Activated naive CD4-positive, alpha-beta T cell treated with anti-CD3 and anti-CD28 coated beads for 36 hours (primary cell): ENCODE results near the gene GM2A. TPM values are rescaled to one million over a fixed set of nuclear protein-coding genes. Genes with fewer than 3 reads are reported as not detected.
"Not testable (repeated sequence)": the region's sequence is repeated elsewhere in the genome, so short reads cannot be mapped to it uniquely, and the experiment has no call there.

Source experiments
- CTCF ChIA-PET: fragments of 350-600 bp; sonication (Branson Sonifier 250); formaldehyde crosslinking; loops from one replicate; lab custom pipeline; 2021; ENCODE audit warnings: antibody characterized with exemption; lab: Charles Lee
- DNase-seq: peaks from one replicate; pipeline ENCODE4 v3.0.0-alpha.2; 2020
- H3K27ac Mint-ChIP-seq: one replicate; pipeline ENCODE4 v1.8.0; 2021; ENCODE audit warnings: mild to moderate bottlenecking, mixed read lengths
- H3K27me3 Mint-ChIP-seq: one replicate; pipeline ENCODE4 v1.8.0; 2021; ENCODE audit warnings: low read depth, mixed read lengths
- H3K36me3 Mint-ChIP-seq: one replicate; pipeline ENCODE4 v1.8.0; 2021; ENCODE audit warnings: low read depth, mixed read lengths
- H3K4me1 Mint-ChIP-seq: one replicate; pipeline ENCODE4 v1.8.0; 2021; ENCODE audit warnings: low read depth, mixed read lengths
- H3K4me3 Mint-ChIP-seq: one replicate; pipeline ENCODE4 v1.8.0; 2021; ENCODE audit warnings: mild to moderate bottlenecking, moderate library complexity, mixed read lengths
- H3K9me3 Mint-ChIP-seq: one replicate; pipeline ENCODE4 v1.8.0; 2021; ENCODE audit warnings: mixed read lengths
- intact Hi-C: fragments of 100-400 bp; cut with micrococcal nuclease; formaldehyde crosslinking; loops from one replicate; pipeline ENCODE4 v1.15.1; 2023
- total RNA-seq, 2 experiments: library from RNA; stranded (reverse); gene quantifications; one replicate each; pipeline ENCODE4 v1.2.3, GENCODE V29; 2021

Gene GM2A
- total RNA-seq, 2 experiments from 2014 or later: 21.1 to 21.8 TPM

GRCh38 chr5:151243127-151243526, 9.9 kb upstream of the GM2A start:
- no peaks in the 10 kb centered on the region for H3K27me3 Mint-ChIP-seq
- no peak for DNase-seq
- H3K4me1 Mint-ChIP-seq: peaks cover 17% of the 10 kb centered on the region
- no peak overlapping the region for H3K27ac Mint-ChIP-seq
- no peaks in the 10 kb centered on the region for H3K36me3 Mint-ChIP-seq
- H3K4me3 Mint-ChIP-seq: no peak overlapping the region
- CTCF ChIA-PET: interaction anchor here (1.2 to 6.5 kb wide), 3 partner anchors 9 to 118 kb away, joined by 3 to 36 read pairs (median 6); partner anchors contain the start of gene GM2A
- intact Hi-C loops: no loop called here
- no peaks in the 10 kb centered on the region for H3K9me3 Mint-ChIP-seq

DNA sequence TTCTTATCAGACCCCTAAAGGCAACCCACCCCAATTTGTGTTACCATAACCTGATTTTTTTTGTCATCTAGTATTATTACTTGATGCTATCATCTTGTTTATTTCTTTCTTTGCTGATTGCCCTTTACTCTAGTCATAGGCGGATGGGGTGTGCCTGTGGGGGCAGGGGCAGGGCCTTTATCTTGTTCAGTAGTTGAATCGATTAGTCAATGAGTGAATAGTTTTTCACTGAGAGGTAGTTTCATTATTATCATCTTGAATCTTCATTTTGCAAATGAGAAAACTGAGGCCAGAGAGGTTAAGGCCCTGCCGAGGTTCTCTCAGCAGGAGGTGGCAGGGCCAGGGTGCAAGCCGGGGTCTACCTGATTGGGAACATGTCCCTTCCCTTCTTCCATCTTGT, 9.4 kb upstream of the GM2A start:
- no peaks in the 10 kb centered on the region for H3K36me3 Mint-ChIP-seq
- no peaks in the 10 kb centered on the region for H3K27me3 Mint-ChIP-seq
- DNase-seq: peak; percentile 46
- no peak overlapping the region for H3K27ac Mint-ChIP-seq
- no peak overlapping the region for H3K4me3 Mint-ChIP-seq
- no peaks in the 10 kb centered on the region for H3K9me3 Mint-ChIP-seq
- intact Hi-C loops: no loop called here
- peaks cover 17% of the 10 kb centered on the region for H3K4me1 Mint-ChIP-seq
- CTCF ChIA-PET: no interaction called here

- Mint-ChIP-seq H3K9me3 (no peaks in the 10 kb centered on the region), H3K4me1 (peaks cover 17% of the 10 kb centered on the region), H3K36me3 (no peaks in the 10 kb centered on the region), H3K27ac (no peak overlapping the region), H3K4me3 (no peak overlapping the region), H3K27me3 (no peaks in the 10 kb centered on the region)
- DNase-seq: no peak
- intact Hi-C loops: no loop called here
- CTCF ChIA-PET: no interaction called here
Measured at GRCh38 chr5:151244206-151244605, 8.8 kb upstream of the GM2A start.

GRCh38 chr5:151245680-151246219, 7.2 kb upstream of the GM2A start:
- H3K27me3 Mint-ChIP-seq: no peaks in the 10 kb centered on the region
- peaks cover 23% of the 10 kb centered on the region for H3K4me1 Mint-ChIP-seq
- H3K27ac Mint-ChIP-seq: no peak overlapping the region
- H3K9me3 Mint-ChIP-seq: no peaks in the 10 kb centered on the region
- CTCF ChIA-PET: no interaction called here
- no peaks in the 10 kb centered on the region for H3K36me3 Mint-ChIP-seq
- H3K4me3 Mint-ChIP-seq: no peak overlapping the region
- intact Hi-C loops: no loop called here
- no peak for DNase-seq

- Mint-ChIP-seq H3K36me3 (no peaks in the 10 kb centered on the region), H3K27ac (no peak overlapping the region), H3K9me3 (no peaks in the 10 kb centered on the region), H3K4me3 (no peak overlapping the region), H3K27me3 (no peaks in the 10 kb centered on the region), H3K4me1 (peaks cover 35% of the 10 kb centered on the region)
- CTCF ChIA-PET: interaction anchor here (0.5 kb wide), 1 partner anchor 22 kb away, joined by 3 read pairs; no protein-coding TSS in a partner anchor
- no peak for DNase-seq
- intact Hi-C loops: no loop called here
Measured at GRCh38 chr5:151248651-151249050, 4.3 kb upstream of the GM2A start.

GRCh38 chr5:151249281-151249680, 3.7 kb upstream of the GM2A start:
- CTCF ChIA-PET: no interaction called here
- intact Hi-C loops: no loop called here
- H3K27me3 Mint-ChIP-seq: no peaks in the 10 kb centered on the region

GRCh38 chr5:151250346-151251000, 2.5 kb upstream of the GM2A start:
- Mint-ChIP-seq H3K4me3 (no peak overlapping the region), H3K27me3 (no peaks in the 10 kb centered on the region), H3K9me3 (no peaks in the 10 kb centered on the region), H3K4me1 (peaks cover 43% of the 10 kb centered on the region), H3K36me3 (no peaks in the 10 kb centered on the region), H3K27ac (peak overlapping the region; percentile 67)
- no peak for DNase-seq
- CTCF ChIA-PET: interaction anchor here (2.5 kb wide), 1 partner anchor 86 kb away, joined by 7 read pairs; no protein-coding TSS in a partner anchor
- intact Hi-C loops: loop anchor here (5.0 kb wide), 3 partner anchors 468 to 548 kb away; partner anchors contain the start of genes ATOX1 and RBM22

More at GRCh38 chr5:151249281-151249680, 3.7 kb upstream of the GM2A start:
- Mint-ChIP-seq H3K36me3 (no peaks in the 10 kb centered on the region), H3K4me3 (no peak overlapping the region), H3K4me1 (peaks cover 37% of the 10 kb centered on the region), H3K9me3 (no peaks in the 10 kb centered on the region), H3K27ac (no peak overlapping the region)
- DNase-seq: no peak

DNA sequence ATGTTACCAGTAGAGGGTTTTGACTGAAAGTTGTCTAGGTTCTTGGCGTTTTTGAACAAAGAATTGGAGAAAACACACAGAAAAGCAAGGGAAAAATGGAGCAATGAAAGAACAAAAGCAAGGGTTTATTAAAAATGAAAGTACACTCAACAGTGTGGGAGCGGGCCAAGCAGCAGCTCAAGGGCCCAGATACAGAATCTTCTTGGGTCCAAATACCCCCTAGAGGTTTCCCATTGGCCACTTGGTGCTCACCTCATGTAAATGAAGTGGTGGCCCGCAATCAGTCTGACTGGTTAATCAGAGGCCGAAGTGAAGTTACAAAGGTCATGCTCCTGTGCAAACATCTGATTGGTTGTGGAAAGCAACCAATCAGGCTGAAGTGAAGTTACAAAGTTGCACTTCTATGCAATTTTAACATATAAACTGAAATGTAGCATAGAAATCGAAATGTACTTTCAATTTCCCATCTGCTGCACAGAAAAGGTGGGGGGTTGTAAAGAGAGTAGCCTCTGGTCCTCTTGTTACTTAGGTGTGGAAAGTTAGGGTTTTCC, 1.9 kb upstream of the GM2A start:
- CTCF ChIA-PET: interaction anchor here (2.5 kb wide), 1 partner anchor 86 kb away, joined by 7 read pairs; no protein-coding TSS in a partner anchor
- DNase-seq: peak; percentile 49
- no peaks in the 10 kb centered on the region for H3K36me3 Mint-ChIP-seq
- H3K4me1 Mint-ChIP-seq: peaks cover 43% of the 10 kb centered on the region
- intact Hi-C loops: loop anchor here (5.0 kb wide), 3 partner anchors 469 to 549 kb away; partner anchors contain the start of genes ATOX1 and RBM22
- peak overlapping the region; percentile 63 for H3K27ac Mint-ChIP-seq
- no peaks in the 10 kb centered on the region for H3K9me3 Mint-ChIP-seq
- no peaks in the 10 kb centered on the region for H3K27me3 Mint-ChIP-seq
- peak overlapping the region; percentile 48 for H3K4me3 Mint-ChIP-seq

GRCh38 chr5:151251621-151252020, 1.4 kb upstream of the GM2A start:
- no peaks in the 10 kb centered on the region for H3K27me3 Mint-ChIP-seq
- intact Hi-C loops: loop anchor here (1.0 to 5.0 kb wide), 11 partner anchors 19 to 841 kb away; partner anchors contain the start of genes ATOX1, CCDC69, G3BP1 and RBM22
- peak overlapping the region; percentile 63 for H3K27ac Mint-ChIP-seq
- CTCF ChIA-PET: interaction anchor here (0.7 to 2.5 kb wide), 5 partner anchors 9 to 1687 kb away, joined by 3 to 10 read pairs (median 7); partner anchors contain the start of gene CCDC69
- peak overlapping the region; percentile 89 for H3K4me3 Mint-ChIP-seq
- H3K9me3 Mint-ChIP-seq: no peaks in the 10 kb centered on the region
- DNase-seq: no peak
- no peaks in the 10 kb centered on the region for H3K36me3 Mint-ChIP-seq
- H3K4me1 Mint-ChIP-seq: peaks cover 43% of the 10 kb centered on the region

GRCh38 chr5:151253605-151253950, 593 bp downstream of the GM2A start:
- no peaks in the 10 kb centered on the region for H3K27me3 Mint-ChIP-seq
- CTCF ChIA-PET: interaction anchor here (1.2 to 1.6 kb wide), 2 partner anchors 42 to 128 kb away, joined by 3 to 4 read pairs; no protein-coding TSS in a partner anchor
- peak overlapping the region; percentile 32 for H3K27ac Mint-ChIP-seq
- no peaks in the 10 kb centered on the region for H3K36me3 Mint-ChIP-seq
- intact Hi-C loops: loop anchor here (1.0 to 5.0 kb wide), 7 partner anchors 11 to 843 kb away; partner anchors contain the start of genes ATOX1, RBM22 and TNIP1
- peaks cover 43% of the 10 kb centered on the region for H3K4me1 Mint-ChIP-seq
- H3K9me3 Mint-ChIP-seq: no peaks in the 10 kb centered on the region
- H3K4me3 Mint-ChIP-seq: peak overlapping the region; percentile 89
- no peak for DNase-seq

GRCh38 chr5:151254556-151254955, 1.6 kb downstream of the GM2A start:
- H3K27ac Mint-ChIP-seq: no peak overlapping the region
- DNase-seq: no peak
- no peaks in the 10 kb centered on the region for H3K27me3 Mint-ChIP-seq
- peaks cover 43% of the 10 kb centered on the region for H3K4me1 Mint-ChIP-seq
- H3K4me3 Mint-ChIP-seq: no peak overlapping the region
- CTCF ChIA-PET: interaction anchor here (0.8 kb wide), 1 partner anchor 17 kb away, joined by 3 read pairs; no protein-coding TSS in a partner anchor
- intact Hi-C loops: loop anchor here (5.0 kb wide), 3 partner anchors 472 to 552 kb away; partner anchors contain the start of genes ATOX1 and RBM22
- no peaks in the 10 kb centered on the region for H3K36me3 Mint-ChIP-seq
- H3K9me3 Mint-ChIP-seq: no peaks in the 10 kb centered on the region

DNA sequence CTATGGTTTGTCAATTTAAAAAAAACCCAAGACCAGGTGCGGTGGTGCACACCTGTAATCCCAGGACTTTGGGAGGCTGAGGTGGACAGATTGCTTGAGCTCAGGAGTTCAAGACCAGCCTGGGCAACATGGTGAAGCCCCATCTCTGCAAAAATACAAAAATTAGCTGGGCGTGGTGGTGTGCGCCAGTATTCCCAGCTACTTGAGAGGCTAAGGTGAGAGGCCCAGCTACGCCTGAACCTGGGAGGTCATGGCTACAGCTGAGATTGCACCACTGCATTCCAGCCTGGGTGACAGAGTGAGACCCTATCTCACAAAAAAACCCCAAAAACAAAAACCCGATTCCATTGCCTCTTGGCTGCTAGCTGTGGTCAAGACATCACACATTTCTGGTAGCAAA, 2.0 kb downstream of the GM2A start:
- intact Hi-C loops: loop anchor here (5.0 kb wide), 3 partner anchors 473 to 553 kb away; partner anchors contain the start of genes ATOX1 and RBM22
- H3K9me3 Mint-ChIP-seq, DNase-seq, H3K36me3 Mint-ChIP-seq, H3K27ac Mint-ChIP-seq, H3K4me3 Mint-ChIP-seq, H3K27me3 Mint-ChIP-seq: not testable (repeated sequence)
- peaks cover 43% of the 10 kb centered on the region for H3K4me1 Mint-ChIP-seq
- CTCF ChIA-PET: interaction anchor here (0.8 kb wide), 1 partner anchor 17 kb away, joined by 3 read pairs; no protein-coding TSS in a partner anchor
